CD1c-positive myeloid dendritic cell (primary cell): ENCODE data around the gene KDELR3.
"Not testable (repeated sequence)": the region's sequence is repeated elsewhere in the genome, so short reads cannot be mapped to it uniquely, and the experiment has no call there.

Experiments
- DNase-seq: peaks from one replicate; pipeline ENCODE4 v3.0.0-alpha.2; 2016; ENCODE audit errors: extremely low spot score

The KDELR3 gene

GRCh38 chr22:38456841-38457699 lies 10.8 kb upstream of the KDELR3 start:
- DNase-seq = no peak

DNA sequence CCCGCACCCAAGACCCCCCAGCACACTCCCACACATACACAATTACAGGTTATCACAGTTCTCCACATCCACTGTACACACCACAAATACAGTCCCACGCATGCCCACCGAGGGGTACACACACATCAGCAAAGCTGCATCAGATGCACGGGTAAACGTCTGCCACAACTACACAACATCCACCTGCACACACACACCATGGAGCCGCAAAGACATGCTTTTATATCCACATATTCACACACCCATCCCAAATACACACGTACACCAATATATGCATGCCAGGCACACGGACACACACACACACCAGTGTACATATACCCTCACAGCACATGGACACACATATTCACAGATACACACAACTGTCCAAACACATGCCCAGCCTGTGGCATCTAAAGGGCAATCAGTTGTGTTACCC lies 7.5 kb upstream of the KDELR3 start:
- no peak for DNase-seq

DNA sequence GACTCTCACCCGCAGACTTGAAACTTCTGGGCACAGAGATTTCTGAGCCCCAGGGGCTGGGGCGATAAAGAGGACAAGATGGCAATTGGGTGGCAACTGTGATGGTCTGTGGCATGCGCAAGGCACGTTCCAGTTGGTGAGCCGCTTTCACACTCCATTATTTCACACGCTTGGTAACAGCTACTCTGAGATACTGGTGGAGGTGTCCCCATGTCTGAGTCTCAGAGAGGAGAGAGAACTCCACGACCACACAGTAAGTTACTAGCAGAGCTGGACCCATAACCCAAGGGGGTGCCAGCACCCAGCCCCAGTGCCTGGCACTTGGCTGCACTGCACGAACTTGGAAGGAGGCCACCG lies 6.9 kb upstream of the KDELR3 start:
- no peak for DNase-seq

DNA sequence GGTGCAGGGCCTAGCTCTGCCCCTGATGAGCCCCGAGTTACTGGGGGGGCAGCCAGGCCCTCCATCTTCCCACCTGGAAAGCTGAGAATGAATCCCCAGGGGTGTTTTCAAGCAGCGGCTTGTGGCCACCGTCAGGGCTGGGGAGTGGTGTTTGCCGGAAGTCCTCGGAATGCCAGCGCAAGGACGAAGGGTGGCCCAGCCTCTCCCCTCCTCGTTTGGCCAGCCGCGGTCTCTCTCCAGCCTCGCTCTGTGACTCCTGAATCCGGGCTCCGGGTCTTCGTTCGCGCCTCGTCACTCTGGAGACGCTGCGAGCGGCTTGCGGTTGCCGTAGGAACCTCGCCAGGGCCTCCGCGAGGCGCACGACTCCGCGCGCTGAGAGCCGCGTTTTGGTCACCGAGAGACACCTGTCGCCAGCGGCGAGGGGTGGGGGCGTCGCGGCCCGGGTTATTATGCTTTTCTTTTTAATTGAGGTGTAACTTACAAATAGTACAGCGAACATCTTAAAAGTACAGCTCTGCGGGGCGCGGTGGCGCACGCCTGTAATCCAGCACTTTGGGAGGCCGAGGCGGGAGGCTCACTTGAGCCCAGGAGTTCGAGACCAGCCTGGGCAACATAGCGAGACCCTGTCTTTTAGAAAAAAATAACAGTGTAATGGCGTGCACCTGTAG lies 6.3 kb upstream of the KDELR3 start:
- DNase-seq = peak; percentile 63

- no peak for DNase-seq
These were observed 4.7 kb upstream of the KDELR3 start for GRCh38 chr22:38462960-38463784.

DNA sequence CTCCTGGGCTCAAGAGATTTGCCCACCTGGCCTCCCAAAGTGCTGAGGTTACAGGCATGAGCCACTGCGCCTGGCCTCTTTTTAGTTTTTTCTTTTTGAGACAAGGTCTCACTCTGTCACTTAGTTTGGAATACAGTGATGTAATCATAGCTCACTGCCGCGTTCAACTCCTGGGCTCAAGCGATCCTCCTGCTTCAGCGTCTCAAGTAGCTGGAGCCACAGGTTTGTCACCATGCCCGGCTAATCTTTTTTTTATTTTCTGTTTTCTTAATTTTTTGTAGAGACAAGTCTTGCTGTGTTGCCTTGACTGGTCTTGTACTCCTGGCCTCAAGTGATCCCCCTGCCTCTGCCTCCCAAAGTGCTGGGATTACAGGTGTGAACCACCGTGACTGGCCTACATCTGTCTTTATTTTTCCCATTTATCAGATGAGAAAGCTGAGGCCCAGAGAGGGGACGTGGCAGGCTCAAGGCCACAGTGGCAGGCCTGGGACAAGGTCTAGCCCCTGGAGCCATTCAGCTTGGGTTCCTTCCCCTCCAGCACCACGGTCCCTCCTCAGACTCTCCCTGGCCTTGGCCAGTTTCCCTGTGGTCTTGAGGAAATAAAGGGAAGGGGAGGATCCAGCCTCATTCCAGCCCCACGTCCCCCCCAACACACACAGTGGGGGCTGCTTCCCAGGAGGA lies 2.8 kb upstream of the KDELR3 start:
- DNase-seq = no peak

DNA sequence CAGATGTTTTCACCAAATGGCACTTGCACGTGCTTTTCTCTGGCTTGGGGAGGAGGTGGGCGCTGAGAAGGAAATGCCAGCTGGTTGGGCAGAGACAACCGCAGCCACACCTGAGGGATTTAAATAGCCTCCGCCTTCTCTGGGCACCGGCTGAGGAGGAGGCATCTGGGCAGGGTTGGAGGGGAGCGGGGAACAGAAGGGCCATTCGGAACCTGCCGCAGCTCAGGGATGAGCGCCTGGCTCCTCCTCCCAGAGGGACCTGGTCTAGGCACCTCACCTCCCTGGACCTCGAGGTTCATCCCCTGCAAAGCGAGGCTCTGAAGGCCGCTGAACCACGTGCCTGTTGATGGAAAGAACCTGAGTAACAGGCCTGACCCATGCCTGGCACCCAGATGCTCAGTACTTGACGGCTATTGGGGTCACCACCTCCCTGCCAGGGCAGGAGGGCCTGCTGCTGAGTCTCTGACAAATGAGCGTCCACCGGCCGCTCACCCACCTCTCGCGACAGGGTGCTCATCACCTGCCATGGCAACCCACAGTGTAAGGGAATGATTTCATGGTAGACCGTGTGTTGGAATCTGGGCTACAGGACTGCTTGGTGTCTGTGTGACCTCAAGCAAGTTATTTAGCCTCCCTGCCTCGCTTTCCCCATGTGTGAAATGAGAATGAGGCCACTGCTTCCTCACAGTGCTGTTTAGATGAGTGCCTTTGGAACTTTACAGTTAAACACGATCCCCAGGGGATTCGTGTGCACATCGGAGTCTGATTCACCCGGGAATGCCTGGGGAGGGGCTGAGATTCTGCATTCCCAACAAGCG lies 2.0 kb upstream of the KDELR3 start:
- DNase-seq = no peak

DNA sequence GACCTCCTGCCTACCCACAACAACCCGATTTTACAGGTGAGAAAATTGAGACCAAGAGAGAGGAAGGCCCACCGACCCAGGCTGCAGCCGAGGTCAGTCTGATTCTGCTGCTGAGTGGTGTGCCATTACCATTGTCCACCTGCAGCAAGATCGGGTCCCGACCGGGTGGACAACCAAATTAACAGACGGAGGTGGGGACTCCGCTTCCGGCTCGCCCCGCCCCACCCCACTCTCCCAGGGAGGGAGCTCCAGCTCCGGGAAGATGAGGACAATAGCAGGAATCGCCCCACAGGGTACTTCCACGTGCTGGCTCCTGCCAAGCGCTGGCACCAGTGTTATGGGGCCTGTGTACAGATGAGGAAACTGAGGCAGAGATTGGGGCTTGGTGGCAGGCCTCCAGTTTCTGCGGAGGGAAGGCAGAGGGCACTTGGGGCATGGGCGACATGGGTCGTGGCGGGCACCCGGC lies 425 bp upstream of the KDELR3 start:
- DNase-seq = no peak

DNA sequence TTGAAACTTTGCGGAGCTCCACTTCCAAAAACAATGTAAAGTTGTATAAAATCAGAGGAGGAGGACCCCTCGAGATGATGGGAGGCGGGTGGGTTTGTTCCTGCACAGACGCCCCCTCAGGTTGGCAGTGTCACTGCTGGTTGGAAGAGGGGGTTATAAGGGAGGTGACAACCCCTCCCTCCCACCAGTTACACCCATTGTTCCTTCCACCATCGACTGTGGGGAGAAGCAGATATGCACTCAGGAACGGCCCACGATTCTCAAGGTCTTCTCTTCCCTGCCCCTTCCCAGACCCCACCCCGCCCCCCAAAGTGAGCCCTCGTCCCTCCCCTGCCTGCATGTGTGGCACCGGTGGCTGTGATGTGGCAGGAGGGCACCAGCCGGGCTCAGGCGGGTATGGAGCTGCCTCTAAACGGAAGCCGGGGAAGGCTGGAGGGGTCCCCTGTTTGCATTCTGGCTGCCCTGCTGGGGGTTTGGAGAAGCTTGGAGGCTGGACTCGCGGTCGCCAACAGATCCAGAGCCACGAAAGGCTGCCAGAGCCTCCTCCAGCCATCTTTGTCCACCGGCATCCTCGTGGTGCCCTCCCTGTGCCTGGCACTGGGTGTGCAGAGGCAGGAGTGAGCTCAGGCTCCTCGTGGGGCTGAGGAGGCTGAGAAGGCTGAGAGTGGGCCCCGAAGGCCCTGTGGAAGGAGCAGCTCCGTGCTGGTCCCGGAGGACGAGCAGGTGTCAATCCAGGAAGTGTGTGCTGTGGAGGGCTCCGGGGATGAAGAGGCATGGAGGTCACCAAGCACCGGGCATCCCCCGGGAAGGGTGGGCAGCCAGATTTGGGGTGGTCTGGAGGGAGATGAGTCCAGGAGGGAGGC lies 778 bp downstream of the KDELR3 start:
- DNase-seq = no peak

GRCh38 chr22:38469306-38469781 lies 1.4 kb downstream of the KDELR3 start:
- DNase-seq = no peak

GRCh38 chr22:38470179-38470578 lies 2.3 kb downstream of the KDELR3 start:
- not testable (repeated sequence) for DNase-seq

DNA sequence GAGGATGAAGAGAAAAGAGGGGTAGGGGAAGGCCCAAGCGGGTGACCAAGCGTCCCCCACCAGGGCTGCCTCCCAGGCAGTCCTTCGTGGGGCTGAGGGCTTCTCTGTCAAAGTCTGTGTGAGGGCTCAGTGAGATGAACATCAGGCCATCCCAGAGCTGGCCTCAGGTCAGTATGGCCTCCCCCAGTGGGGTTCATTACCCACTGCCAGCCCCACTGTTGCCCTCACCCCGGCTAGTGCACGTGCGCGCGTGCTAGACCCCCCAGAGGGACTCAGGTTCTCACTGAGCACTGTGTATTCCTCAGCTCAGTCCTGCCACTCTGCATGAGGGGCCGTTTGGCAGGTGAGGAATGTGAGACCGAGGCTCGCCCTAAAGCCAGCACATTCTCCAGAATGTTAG lies 3.3 kb downstream of the KDELR3 start:
- DNase-seq = no peak

DNA sequence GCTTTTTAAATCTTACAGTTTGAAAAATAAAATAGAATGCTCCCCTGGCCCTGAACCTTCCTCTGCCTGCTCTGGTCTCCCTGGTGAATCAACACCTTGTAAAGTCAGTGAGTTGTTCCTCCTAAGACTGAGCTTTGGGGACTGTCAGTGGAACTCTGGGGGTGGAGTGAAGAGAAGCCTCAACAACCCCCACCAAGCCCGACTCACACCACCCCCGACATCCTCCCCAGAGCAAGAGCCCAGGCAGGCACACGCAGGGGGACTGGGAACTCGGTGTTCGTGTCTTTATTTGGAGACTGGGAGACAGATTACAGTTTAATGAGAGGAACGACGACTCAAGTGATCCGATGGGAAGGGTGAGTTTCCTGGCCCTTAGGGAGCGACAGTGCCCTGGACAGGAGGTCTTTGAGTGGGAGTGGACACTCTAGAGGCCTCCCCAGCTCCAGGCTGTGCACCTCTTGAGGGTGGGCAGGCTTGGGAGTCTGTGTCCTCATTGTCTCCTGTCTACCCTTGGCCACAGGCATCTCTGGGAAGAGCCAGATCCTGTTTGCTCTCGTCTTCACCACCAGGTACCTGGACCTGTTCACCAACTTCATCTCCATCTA lies 6.2 kb downstream of the KDELR3 start:
- no peak for DNase-seq

DNA sequence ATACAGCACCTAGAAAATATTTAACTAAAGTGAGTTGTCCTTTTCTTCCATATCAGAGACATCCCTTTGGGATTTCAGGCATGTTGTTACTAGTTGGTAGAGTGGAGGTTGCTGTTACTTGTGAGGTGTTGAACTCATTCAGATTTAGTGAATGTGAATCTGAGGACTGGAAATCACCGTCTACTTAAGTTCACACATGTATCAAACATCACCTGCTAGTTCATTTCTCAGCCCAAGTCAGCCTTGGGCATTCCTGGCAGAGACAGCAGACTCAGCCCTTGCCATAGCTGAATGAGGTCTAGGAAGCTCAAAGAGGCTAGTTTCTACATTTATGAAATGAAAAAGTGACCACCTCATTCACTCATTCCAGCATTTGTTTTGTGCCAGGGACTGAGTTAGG lies 9.7 kb downstream of the KDELR3 start:
- no peak for DNase-seq

- DNase-seq = no peak
These were observed 11.4 kb downstream of the KDELR3 start for GRCh38 chr22:38479096-38479837.

- DNase-seq = no peak
These were observed 13.4 kb downstream of the KDELR3 start for GRCh38 chr22:38481162-38481870.

GRCh38 chr22:38481871-38482332 lies 14.0 kb downstream of the KDELR3 start:
- no peak for DNase-seq
